Neural cell (in vitro differentiated cells): ENCODE measurements around the gene RGS6. TPM values are rescaled to one million over a fixed set of nuclear protein-coding genes. Genes with fewer than 3 reads are reported as not detected.
A peak's percentile ranks its signal among the peaks of the same experiment; 100 is the strongest.

ENCODE experiments used
- H2AFZ ChIP-seq: fragments of 200-600, 300-800 bp; sonication (generic), shearing (Covaris generic); 2 replicates; pipeline ENCODE4 v1.6.0; 2014; ENCODE audit warnings: low read depth, mild to moderate bottlenecking, antibody characterized with exemption, low read length, moderate library complexity
- H3F3A ChIP-seq: fragments of 200-600 bp; shearing (Covaris generic); 2 replicates; pipeline ENCODE4 v1.6.1; 2016; ENCODE audit warnings: mild to moderate bottlenecking, moderate library complexity, mixed read lengths, antibody characterized with exemption, low read length; ENCODE audit not compliant: insufficient read depth, poor library complexity, severe bottlenecking
- H3K27ac ChIP-seq: fragments of 200-600, 300-800 bp; sonication (generic), shearing (Covaris generic); 2 replicates; pipeline ENCODE4 v1.5.1; 2014; ENCODE audit warnings: mild to moderate bottlenecking, low read length, moderate library complexity
- H3K27me3 ChIP-seq: fragments of 300-800, 200-600 bp; sonication (generic), shearing (Covaris generic); 2 replicates; pipeline ENCODE4 v1.6.0; 2014; ENCODE audit warnings: mild to moderate bottlenecking, low read depth, low read length, moderate library complexity; ENCODE audit not compliant: insufficient read depth
- H3K36me3 ChIP-seq: fragments of 300-800, 200-600 bp; sonication (generic), shearing (Covaris generic); 2 replicates; pipeline ENCODE4 v1.5.1; 2014; ENCODE audit warnings: mild to moderate bottlenecking, antibody characterized with exemption, low read length, moderate library complexity; ENCODE audit not compliant: insufficient read depth
- H3K4me2 ChIP-seq: fragments of 300-800, 200-600 bp; sonication (generic), shearing (Covaris generic); 2 replicates; pipeline ENCODE4 v1.6.0; 2014; ENCODE audit warnings: mild to moderate bottlenecking, low read length
- H3K4me3 ChIP-seq: fragments of 300-800, 200-600 bp; sonication (generic), shearing (Covaris generic); 2 replicates; pipeline ENCODE4 v1.5.1; 2014; ENCODE audit warnings: mild to moderate bottlenecking, low read length, moderate library complexity
- H3K79me2 ChIP-seq: fragments of 200-600 bp; shearing (Covaris generic); replicated peaks from 2 replicates; pipeline ENCODE4 v1.6.0; 2014; ENCODE audit warnings: mild to moderate bottlenecking, low read length, moderate library complexity; ENCODE audit not compliant: insufficient read depth
- H3K9ac ChIP-seq: fragments of 300-800, 200-600 bp; sonication (generic), shearing (Covaris generic); 2 replicates; pipeline ENCODE4 v1.6.1; 2016; ENCODE audit warnings: mild to moderate bottlenecking, low read length, mixed read lengths
- H3K9me2 ChIP-seq: fragments of 200-600 bp; shearing (Covaris generic); 2 replicates; pipeline ENCODE4 v1.6.1; 2016; ENCODE audit warnings: mild to moderate bottlenecking, low read length, mixed read lengths; ENCODE audit not compliant: insufficient read depth
- H3K9me3 ChIP-seq: fragments of 200-600, 300-800 bp; sonication (generic), shearing (Covaris generic); 2 replicates; pipeline ENCODE4 v1.6.1; 2016; ENCODE audit warnings: mild to moderate bottlenecking, mixed run types, low read length, moderate library complexity, mixed read lengths
- H4K20me1 ChIP-seq: fragments of 200-600 bp; shearing (Covaris generic); 2 replicates; pipeline ENCODE4 v1.6.1; 2016; ENCODE audit warnings: mild to moderate bottlenecking, mixed run types; ENCODE audit not compliant: insufficient read depth
- EP300 ChIP-seq: fragments of 450-650 bp; conservative IDR thresholded peaks from 2 replicates; pipeline ENCODE4 v1.6.1; 2014; ENCODE audit warnings: antibody characterized with exemption, mild to moderate bottlenecking, moderate library complexity; ENCODE audit not compliant: poor library complexity, severe bottlenecking
- MXI1 ChIP-seq: fragments of 450-650 bp; conservative IDR thresholded peaks from 2 replicates; pipeline ENCODE4 v1.6.1; 2014; ENCODE audit warnings: antibody characterized with exemption, mild to moderate bottlenecking; ENCODE audit not compliant: poor library complexity, severe bottlenecking
- POLR2AphosphoS5 ChIP-seq: IDR thresholded peaks from 2 replicates; pipeline ENCODE4 v1.6.1; 2012
- RAD21 ChIP-seq: fragments of 450-650 bp; conservative IDR thresholded peaks from 2 replicates; pipeline ENCODE4 v1.6.1; 2014; ENCODE audit warnings: antibody characterized with exemption, mild to moderate bottlenecking, moderate library complexity
- SMC3 ChIP-seq: fragments of 450-650 bp; conservative IDR thresholded peaks from 2 replicates; pipeline ENCODE4 v1.6.1; 2014; ENCODE audit warnings: antibody characterized with exemption, mild to moderate bottlenecking, moderate library complexity; ENCODE audit not compliant: poor library complexity
- TAF1 ChIP-seq: IDR thresholded peaks from 2 replicates; pipeline ENCODE4 v1.6.1; 2012; ENCODE audit warnings: low read depth
- polyA plus RNA-seq: library from polyadenylated mRNA; depleted of rRNA; stranded (reverse); fragments of >200 nt; gene quantifications from 2 replicates; pipeline ENCODE4 v1.2.3, GENCODE V29; 2014
- TF ChIP-seq, protein P1 (sequence below): fragments of 450-650 bp; IDR thresholded peaks from 2 replicates; pipeline ENCODE4 v1.5.1; 2014; ENCODE audit warnings: antibody characterized with exemption, mild to moderate bottlenecking, moderate library complexity; ENCODE audit not compliant: poor library complexity, severe bottlenecking
- TF ChIP-seq, protein P2 (sequence below): IDR thresholded peaks from 2 replicates; pipeline ENCODE4 v1.6.1; 2012; ENCODE audit warnings: borderline replicate concordance

The RGS6 gene
- polyA plus RNA-seq, 1 donor from 2014 or later = 7.3 TPM

DNA sequence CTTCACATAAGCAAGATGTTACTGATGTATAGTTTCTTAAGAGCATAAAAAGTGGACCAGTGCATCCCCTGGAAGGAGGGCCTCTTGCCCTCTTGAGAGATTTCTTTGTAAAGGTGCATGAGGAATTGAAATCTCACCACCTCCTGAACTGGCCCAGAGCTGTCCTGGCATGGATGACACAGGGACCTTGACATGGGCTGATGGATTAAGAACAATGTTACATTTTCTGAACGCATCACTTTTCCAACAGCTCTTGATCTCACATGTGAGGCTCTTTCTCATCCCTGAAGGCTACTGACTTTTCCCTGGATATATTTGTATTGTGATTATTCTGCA, 360.4 kb downstream of the RGS6 start:
- Histone ChIP-seq H4K20me1 (no peaks in the 10 kb centered on the region), H2AFZ (no peak overlapping the region), H3K36me3 (no peaks in the 10 kb centered on the region), H3K4me3 (no peak overlapping the region), H3K4me2 (no peak overlapping the region), H3K9ac (no peak overlapping the region), H3K27ac (no peak overlapping the region), H3K27me3 (no peaks in the 10 kb centered on the region), H3K9me2 (no peaks in the 10 kb centered on the region), H3K79me2 (no peaks in the 10 kb centered on the region), H3F3A (no peaks in the 10 kb centered on the region), H3K9me3 (no peaks in the 10 kb centered on the region)
- no peak for TF ChIP-seq RAD21
- TF ChIP-seq EP300 = no peak
- TF ChIP-seq SMC3 = no peak
- TF ChIP-seq, protein P1, sequence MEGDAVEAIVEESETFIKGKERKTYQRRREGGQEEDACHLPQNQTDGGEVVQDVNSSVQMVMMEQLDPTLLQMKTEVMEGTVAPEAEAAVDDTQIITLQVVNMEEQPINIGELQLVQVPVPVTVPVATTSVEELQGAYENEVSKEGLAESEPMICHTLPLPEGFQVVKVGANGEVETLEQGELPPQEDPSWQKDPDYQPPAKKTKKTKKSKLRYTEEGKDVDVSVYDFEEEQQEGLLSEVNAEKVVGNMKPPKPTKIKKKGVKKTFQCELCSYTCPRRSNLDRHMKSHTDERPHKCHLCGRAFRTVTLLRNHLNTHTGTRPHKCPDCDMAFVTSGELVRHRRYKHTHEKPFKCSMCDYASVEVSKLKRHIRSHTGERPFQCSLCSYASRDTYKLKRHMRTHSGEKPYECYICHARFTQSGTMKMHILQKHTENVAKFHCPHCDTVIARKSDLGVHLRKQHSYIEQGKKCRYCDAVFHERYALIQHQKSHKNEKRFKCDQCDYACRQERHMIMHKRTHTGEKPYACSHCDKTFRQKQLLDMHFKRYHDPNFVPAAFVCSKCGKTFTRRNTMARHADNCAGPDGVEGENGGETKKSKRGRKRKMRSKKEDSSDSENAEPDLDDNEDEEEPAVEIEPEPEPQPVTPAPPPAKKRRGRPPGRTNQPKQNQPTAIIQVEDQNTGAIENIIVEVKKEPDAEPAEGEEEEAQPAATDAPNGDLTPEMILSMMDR = peak; percentile 25
- no peak for TF ChIP-seq TAF1

DNA sequence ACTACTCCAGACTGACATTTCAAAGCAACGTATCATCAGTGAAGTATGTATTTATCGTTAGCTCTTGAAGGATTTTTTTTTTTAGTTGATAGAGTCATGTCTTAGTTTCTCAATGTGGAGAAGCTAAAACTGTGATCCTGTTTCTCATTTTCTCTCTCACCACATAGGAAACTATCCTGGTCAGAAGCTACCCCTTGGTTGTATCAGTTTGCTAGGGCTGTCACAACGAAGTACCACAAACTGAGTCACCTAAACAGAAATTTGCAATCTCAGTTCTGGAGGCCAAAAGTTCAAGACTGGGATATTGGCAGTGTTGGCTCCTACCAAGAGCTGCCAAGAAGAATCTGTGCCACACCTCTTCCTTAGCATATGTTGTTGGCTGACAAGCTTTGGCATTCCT, 369.1 kb downstream of the RGS6 start:
- H3K36me3 ChIP-seq = no peaks in the 10 kb centered on the region

DNA sequence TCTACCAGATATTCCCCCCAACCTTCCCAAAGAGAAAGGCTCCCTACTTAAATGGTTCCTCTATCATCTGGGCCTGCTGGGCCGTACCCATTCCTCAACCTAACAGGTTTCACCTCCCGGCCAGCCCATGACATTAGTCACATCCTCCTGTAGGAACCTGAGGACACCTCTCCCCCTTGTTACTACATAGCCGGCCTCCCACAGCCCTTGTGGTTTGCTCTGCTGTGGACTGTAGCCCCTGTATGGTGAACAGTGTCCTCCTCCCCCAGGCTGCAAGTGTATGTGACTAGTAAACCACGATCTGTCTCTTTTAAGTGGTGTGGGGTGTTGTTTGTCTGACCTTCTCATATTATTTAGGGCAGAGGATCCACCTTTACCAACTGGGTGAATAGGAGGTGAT, 371.7 kb downstream of the RGS6 start:
- TF ChIP-seq, protein P2, sequence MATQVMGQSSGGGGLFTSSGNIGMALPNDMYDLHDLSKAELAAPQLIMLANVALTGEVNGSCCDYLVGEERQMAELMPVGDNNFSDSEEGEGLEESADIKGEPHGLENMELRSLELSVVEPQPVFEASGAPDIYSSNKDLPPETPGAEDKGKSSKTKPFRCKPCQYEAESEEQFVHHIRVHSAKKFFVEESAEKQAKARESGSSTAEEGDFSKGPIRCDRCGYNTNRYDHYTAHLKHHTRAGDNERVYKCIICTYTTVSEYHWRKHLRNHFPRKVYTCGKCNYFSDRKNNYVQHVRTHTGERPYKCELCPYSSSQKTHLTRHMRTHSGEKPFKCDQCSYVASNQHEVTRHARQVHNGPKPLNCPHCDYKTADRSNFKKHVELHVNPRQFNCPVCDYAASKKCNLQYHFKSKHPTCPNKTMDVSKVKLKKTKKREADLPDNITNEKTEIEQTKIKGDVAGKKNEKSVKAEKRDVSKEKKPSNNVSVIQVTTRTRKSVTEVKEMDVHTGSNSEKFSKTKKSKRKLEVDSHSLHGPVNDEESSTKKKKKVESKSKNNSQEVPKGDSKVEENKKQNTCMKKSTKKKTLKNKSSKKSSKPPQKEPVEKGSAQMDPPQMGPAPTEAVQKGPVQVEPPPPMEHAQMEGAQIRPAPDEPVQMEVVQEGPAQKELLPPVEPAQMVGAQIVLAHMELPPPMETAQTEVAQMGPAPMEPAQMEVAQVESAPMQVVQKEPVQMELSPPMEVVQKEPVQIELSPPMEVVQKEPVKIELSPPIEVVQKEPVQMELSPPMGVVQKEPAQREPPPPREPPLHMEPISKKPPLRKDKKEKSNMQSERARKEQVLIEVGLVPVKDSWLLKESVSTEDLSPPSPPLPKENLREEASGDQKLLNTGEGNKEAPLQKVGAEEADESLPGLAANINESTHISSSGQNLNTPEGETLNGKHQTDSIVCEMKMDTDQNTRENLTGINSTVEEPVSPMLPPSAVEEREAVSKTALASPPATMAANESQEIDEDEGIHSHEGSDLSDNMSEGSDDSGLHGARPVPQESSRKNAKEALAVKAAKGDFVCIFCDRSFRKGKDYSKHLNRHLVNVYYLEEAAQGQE = no peak
- TF ChIP-seq SMC3 = no peak
- TF ChIP-seq, protein P1 = no peak
- no peak overlapping the region for H3K4me3 ChIP-seq

More for the DNA sequence above, 369.1 kb downstream of the RGS6 start:
- H3K4me2 ChIP-seq = no peak overlapping the region
- H3K9me2 ChIP-seq = no peaks in the 10 kb centered on the region
- H3K9me3 ChIP-seq = no peaks in the 10 kb centered on the region
- no peaks in the 10 kb centered on the region for H3F3A ChIP-seq
- no peak overlapping the region for H2AFZ ChIP-seq
- H3K4me3 ChIP-seq = no peak overlapping the region
- no peak for TF ChIP-seq SMC3
- TF ChIP-seq POLR2AphosphoS5 = no peak
- no peak for TF ChIP-seq MXI1
- H3K27me3 ChIP-seq = no peaks in the 10 kb centered on the region
- no peaks in the 10 kb centered on the region for H3K79me2 ChIP-seq
- H3K27ac ChIP-seq = no peak overlapping the region
- H4K20me1 ChIP-seq = no peaks in the 10 kb centered on the region
- H3K9ac ChIP-seq = no peak overlapping the region

More for the DNA sequence above, 371.7 kb downstream of the RGS6 start:
- no peaks in the 10 kb centered on the region for H3K79me2 ChIP-seq
- H3K9me2 ChIP-seq = no peaks in the 10 kb centered on the region
- no peaks in the 10 kb centered on the region for H4K20me1 ChIP-seq
- no peak overlapping the region for H3K9ac ChIP-seq
- no peak overlapping the region for H2AFZ ChIP-seq
- H3K27me3 ChIP-seq = no peaks in the 10 kb centered on the region
- H3K27ac ChIP-seq = no peak overlapping the region
- H3F3A ChIP-seq = no peaks in the 10 kb centered on the region
- no peaks in the 10 kb centered on the region for H3K36me3 ChIP-seq
- H3K9me3 ChIP-seq = no peaks in the 10 kb centered on the region
- H3K4me2 ChIP-seq = no peak overlapping the region
